ENCODE measurements around the gene DPY19L1.

DNA sequence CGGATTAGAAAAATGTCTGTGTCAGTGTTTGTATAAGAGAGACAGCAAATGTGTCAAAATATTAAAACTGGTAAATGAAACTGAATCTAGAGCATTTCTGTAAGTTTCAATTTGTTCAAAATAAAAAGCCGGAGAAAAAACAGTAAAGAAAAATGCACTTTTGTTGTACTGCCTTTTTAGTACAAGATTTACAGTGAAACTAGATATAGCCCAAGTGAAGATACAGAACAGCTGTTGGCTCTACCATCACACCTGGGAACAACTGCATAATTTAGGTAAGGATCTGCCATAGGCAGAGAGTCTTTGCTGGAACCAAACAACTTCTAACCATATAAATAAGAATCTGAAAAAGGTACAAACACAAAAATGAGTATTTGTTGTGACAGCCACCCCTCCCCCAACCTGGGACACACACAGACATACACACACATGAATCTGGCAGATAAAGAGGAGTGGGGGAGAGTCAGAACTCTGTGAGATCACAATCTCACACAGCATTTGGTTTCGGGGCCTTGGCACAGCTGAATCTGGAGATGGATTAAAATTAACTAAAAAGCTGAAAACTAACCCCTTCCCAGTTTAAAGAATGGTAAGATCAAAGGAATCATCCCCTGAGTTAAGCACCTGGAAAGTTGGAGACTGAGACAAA is 54.8 kb downstream of the DPY19L1 start:
- TF ChIP-seq, protein P1, sequence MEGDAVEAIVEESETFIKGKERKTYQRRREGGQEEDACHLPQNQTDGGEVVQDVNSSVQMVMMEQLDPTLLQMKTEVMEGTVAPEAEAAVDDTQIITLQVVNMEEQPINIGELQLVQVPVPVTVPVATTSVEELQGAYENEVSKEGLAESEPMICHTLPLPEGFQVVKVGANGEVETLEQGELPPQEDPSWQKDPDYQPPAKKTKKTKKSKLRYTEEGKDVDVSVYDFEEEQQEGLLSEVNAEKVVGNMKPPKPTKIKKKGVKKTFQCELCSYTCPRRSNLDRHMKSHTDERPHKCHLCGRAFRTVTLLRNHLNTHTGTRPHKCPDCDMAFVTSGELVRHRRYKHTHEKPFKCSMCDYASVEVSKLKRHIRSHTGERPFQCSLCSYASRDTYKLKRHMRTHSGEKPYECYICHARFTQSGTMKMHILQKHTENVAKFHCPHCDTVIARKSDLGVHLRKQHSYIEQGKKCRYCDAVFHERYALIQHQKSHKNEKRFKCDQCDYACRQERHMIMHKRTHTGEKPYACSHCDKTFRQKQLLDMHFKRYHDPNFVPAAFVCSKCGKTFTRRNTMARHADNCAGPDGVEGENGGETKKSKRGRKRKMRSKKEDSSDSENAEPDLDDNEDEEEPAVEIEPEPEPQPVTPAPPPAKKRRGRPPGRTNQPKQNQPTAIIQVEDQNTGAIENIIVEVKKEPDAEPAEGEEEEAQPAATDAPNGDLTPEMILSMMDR (IDR thresholded peaks at IDR 0.05) = no peak
- TF ChIP-seq POLR2AphosphoS5 (IDR thresholded peaks at IDR 0.05) (no peak), POLR2A (IDR thresholded peaks at IDR 0.05) (no peak)
